Stimulated activated CD4-positive, alpha-beta T cell treated with anti-CD3 and anti-CD28 coated beads, Interleukin-2, amount 100 ng/mL, for 4 hours (primary cell): Measurements from ENCODE around the gene SLC26A11.

ENCODE experiments used
- DNase-seq: peaks from one replicate; pipeline ENCODE4 v3.0.0-alpha.2; 2020; ENCODE audit warnings: low read depth

SLC26A11 gene

GRCh38 chr17:80220054-80220735 lies at the start of gene SLC26A11, which contains the start of gene SGSH:
TSS of gene SLC26A11 (plus strand) at chr17:80220427. CDS start at chr17:80221561, 1,134 bp downstream.
TSS of gene SGSH (minus strand) at chr17:80220333. CDS start at chr17:80220313, 20 bp downstream.
- peak; percentile 18 for DNase-seq

- DNase-seq: no peak
Measured at GRCh38 chr17:80171681-80172080, 48.5 kb upstream of the SLC26A11 start.

- no peak for DNase-seq
Measured at GRCh38 chr17:80173126-80173525, 47.1 kb upstream of the SLC26A11 start.

GRCh38 chr17:80173916-80174315 lies 46.3 kb upstream of the SLC26A11 start:
- no peak for DNase-seq

GRCh38 chr17:80176757-80177156 lies 43.5 kb upstream of the SLC26A11 start:
- no peak for DNase-seq

- DNase-seq: no peak
Measured at GRCh38 chr17:80177986-80178595, 42.1 kb upstream of the SLC26A11 start.

GRCh38 chr17:80180192-80180591 lies 40.0 kb upstream of the SLC26A11 start:
- DNase-seq: no peak

- no peak for DNase-seq
Measured at GRCh38 chr17:80181431-80181830, 38.8 kb upstream of the SLC26A11 start.

- no peak for DNase-seq
Measured at GRCh38 chr17:80182118-80182844, 37.9 kb upstream of the SLC26A11 start.

- no peak for DNase-seq
Measured at GRCh38 chr17:80182845-80183223, 37.4 kb upstream of the SLC26A11 start.

- no peak for DNase-seq
Measured at GRCh38 chr17:80183581-80184422, 36.4 kb upstream of the SLC26A11 start.

- no peak for DNase-seq
Measured at GRCh38 chr17:80184423-80184714, 35.9 kb upstream of the SLC26A11 start.

- no peak for DNase-seq
Measured at GRCh38 chr17:80185968-80186367, 34.3 kb upstream of the SLC26A11 start.

- no peak for DNase-seq
Measured at GRCh38 chr17:80187090-80187489, 33.1 kb upstream of the SLC26A11 start.

GRCh38 chr17:80187515-80187941 lies 32.7 kb upstream of the SLC26A11 start:
- no peak for DNase-seq

GRCh38 chr17:80189611-80190010 lies 30.6 kb upstream of the SLC26A11 start:
- DNase-seq: no peak

GRCh38 chr17:80190716-80191115 lies 29.5 kb upstream of the SLC26A11 start:
- DNase-seq: no peak

- no peak for DNase-seq
Measured at GRCh38 chr17:80191192-80191591, 29.0 kb upstream of the SLC26A11 start.

- no peak for DNase-seq
Measured at GRCh38 chr17:80191865-80192661, 28.2 kb upstream of the SLC26A11 start.

- DNase-seq: no peak
Measured at GRCh38 chr17:80195141-80195540, 25.1 kb upstream of the SLC26A11 start.
